ENCODE measurements around the gene GPR84.

- TF ChIP-seq CTCF (IDR thresholded peaks at IDR 0.05) (no peak), POLR2A (IDR thresholded peaks at IDR 0.05) (no peak)
Measured at GRCh38 chr12:54330442-54330841, 33.8 kb downstream of the GPR84 start.

Data from adrenal gland (tissue), 5 donors.